ENCODE results near the gene DDX25. TPM values are rescaled to one million over a fixed set of nuclear protein-coding genes. Genes with fewer than 3 reads are reported as not detected.

The DDX25 gene
- total and polyA plus RNA-seq, 9 of the 15 experiments (the other 6 are each of a cell fraction or from before 2014, with no cell fraction given), result not detected

- TF ChIP-seq BCLAF1 (IDR thresholded peaks at IDR 0.05; ENCODE audit: borderline replicate concordance in 1 of 2, control insufficient read depth in 1 of 2, low read depth in 2 of 2, low read length in 1 of 2) (no peak), CREB5 (CRISPR knock-in tag; IDR thresholded peaks at IDR 0.05) (no peak), ESRRA (IDR thresholded peaks at IDR 0.05; ENCODE audit: borderline replicate concordance, low read depth) (no peak), SRSF1 (IDR thresholded peaks at IDR 0.05; ENCODE audit: low read depth, low read length) (no peak), HNRNPL (IDR thresholded peaks at IDR 0.05; ENCODE audit: low read depth, low read length) (no peak)
These were observed 40.9 kb downstream of the DDX25 start (continued) for GRCh38 chr11:125945011-125945796.

All from K562 (cell line).